ENCODE results near the gene TMEM106B.

TMEM106B gene

GRCh38 chr7:12234334-12234865, 23.3 kb downstream of the TMEM106B start:
- TF ChIP-seq OSR1 (CRISPR knock-in tag; IDR thresholded peaks at IDR 0.05), result no peak
- no peak for ATAC-seq

DNA sequence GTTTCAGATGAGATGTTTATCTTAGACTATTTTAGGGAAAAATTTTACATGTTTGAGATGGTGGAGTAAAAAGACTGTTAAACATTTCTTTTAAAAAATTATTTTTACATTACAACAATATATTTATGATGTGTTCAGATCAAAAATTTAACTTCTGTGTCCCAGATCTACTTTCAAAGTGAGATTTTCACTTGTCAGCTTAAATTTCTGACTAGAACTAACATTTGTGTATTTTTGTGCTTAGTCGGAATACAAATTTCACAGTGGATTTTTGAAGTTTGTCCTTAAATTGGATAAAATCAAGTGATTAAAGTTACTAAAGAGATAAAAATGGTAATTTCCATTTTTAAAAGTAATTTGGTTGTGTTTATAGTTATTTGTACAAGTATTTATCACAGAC, 24.9 kb downstream of the TMEM106B start:
- no peak for ATAC-seq
- TF ChIP-seq GLIS3 (CRISPR knock-in tag; IDR thresholded peaks at IDR 0.05), result no peak
- TF ChIP-seq, protein P1, sequence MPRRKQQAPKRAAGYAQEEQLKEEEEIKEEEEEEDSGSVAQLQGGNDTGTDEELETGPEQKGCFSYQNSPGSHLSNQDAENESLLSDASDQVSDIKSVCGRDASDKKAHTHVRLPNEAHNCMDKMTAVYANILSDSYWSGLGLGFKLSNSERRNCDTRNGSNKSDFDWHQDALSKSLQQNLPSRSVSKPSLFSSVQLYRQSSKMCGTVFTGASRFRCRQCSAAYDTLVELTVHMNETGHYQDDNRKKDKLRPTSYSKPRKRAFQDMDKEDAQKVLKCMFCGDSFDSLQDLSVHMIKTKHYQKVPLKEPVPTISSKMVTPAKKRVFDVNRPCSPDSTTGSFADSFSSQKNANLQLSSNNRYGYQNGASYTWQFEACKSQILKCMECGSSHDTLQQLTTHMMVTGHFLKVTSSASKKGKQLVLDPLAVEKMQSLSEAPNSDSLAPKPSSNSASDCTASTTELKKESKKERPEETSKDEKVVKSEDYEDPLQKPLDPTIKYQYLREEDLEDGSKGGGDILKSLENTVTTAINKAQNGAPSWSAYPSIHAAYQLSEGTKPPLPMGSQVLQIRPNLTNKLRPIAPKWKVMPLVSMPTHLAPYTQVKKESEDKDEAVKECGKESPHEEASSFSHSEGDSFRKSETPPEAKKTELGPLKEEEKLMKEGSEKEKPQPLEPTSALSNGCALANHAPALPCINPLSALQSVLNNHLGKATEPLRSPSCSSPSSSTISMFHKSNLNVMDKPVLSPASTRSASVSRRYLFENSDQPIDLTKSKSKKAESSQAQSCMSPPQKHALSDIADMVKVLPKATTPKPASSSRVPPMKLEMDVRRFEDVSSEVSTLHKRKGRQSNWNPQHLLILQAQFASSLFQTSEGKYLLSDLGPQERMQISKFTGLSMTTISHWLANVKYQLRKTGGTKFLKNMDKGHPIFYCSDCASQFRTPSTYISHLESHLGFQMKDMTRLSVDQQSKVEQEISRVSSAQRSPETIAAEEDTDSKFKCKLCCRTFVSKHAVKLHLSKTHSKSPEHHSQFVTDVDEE (CRISPR knock-in tag; IDR thresholded peaks at IDR 0.05), result no peak
- TF ChIP-seq ARNTL (CRISPR knock-in tag; IDR thresholded peaks at IDR 0.05; ENCODE audit: borderline replicate concordance, low read depth), result no peak
- no peak for TF ChIP-seq ESRRG (CRISPR knock-in tag; IDR thresholded peaks at IDR 0.05)
- no peak for TF ChIP-seq ZFP3 (CRISPR knock-in tag; IDR thresholded peaks at IDR 0.05)
- no peak for TF ChIP-seq RARB (CRISPR knock-in tag; IDR thresholded peaks at IDR 0.05)
- TF ChIP-seq CSDC2 (CRISPR knock-in tag; IDR thresholded peaks at IDR 0.05), result no peak
- TF ChIP-seq ZNF8 (CRISPR knock-in tag; IDR thresholded peaks at IDR 0.05), result no peak
- TF ChIP-seq, protein P2, sequence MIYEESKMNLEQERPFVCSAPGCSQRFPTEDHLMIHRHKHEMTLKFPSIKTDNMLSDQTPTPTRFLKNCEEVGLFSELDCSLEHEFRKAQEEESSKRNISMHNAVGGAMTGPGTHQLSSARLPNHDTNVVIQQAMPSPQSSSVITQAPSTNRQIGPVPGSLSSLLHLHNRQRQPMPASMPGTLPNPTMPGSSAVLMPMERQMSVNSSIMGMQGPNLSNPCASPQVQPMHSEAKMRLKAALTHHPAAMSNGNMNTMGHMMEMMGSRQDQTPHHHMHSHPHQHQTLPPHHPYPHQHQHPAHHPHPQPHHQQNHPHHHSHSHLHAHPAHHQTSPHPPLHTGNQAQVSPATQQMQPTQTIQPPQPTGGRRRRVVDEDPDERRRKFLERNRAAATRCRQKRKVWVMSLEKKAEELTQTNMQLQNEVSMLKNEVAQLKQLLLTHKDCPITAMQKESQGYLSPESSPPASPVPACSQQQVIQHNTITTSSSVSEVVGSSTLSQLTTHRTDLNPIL (CRISPR knock-in tag; IDR thresholded peaks at IDR 0.05; ENCODE audit: low read depth), result no peak
- TF ChIP-seq POU6F1 (CRISPR knock-in tag; IDR thresholded peaks at IDR 0.05; ENCODE audit: borderline replicate concordance, low read depth), result no peak

- no peak for ATAC-seq
- TF ChIP-seq OSR1 (CRISPR knock-in tag; IDR thresholded peaks at IDR 0.05) (no peak), TCF4 (CRISPR knock-in tag; IDR thresholded peaks at IDR 0.05; ENCODE audit: borderline replicate concordance) (no peak), ZNF70 (CRISPR knock-in tag; IDR thresholded peaks at IDR 0.05) (no peak), POU6F1 (CRISPR knock-in tag; IDR thresholded peaks at IDR 0.05; ENCODE audit: borderline replicate concordance, low read depth) (no peak), SNAI2 (CRISPR knock-in tag; IDR thresholded peaks at IDR 0.05) (no peak), ISL1 (CRISPR knock-in tag; IDR thresholded peaks at IDR 0.05) (no peak), ZNF565 (CRISPR knock-in tag; conservative IDR thresholded peaks at IDR 0.05; ENCODE audit: low read depth) (no peak), CSDC2 (CRISPR knock-in tag; IDR thresholded peaks at IDR 0.05) (no peak), ZFP30 (CRISPR knock-in tag; IDR thresholded peaks at IDR 0.05) (no peak), PPARA (CRISPR knock-in tag; IDR thresholded peaks at IDR 0.05; ENCODE audit: borderline replicate concordance) (no peak), ESRRG (CRISPR knock-in tag; IDR thresholded peaks at IDR 0.05) (no peak), ZFP3 (CRISPR knock-in tag; IDR thresholded peaks at IDR 0.05) (no peak), RARB (CRISPR knock-in tag; IDR thresholded peaks at IDR 0.05) (no peak), TOX (CRISPR knock-in tag; IDR thresholded peaks at IDR 0.05; ENCODE audit: borderline replicate concordance) (no peak), ZNF8 (CRISPR knock-in tag; IDR thresholded peaks at IDR 0.05) (no peak)
- TF ChIP-seq, protein P2 (CRISPR knock-in tag; IDR thresholded peaks at IDR 0.05; ENCODE audit: low read depth), result no peak
- TF ChIP-seq, protein P3, sequence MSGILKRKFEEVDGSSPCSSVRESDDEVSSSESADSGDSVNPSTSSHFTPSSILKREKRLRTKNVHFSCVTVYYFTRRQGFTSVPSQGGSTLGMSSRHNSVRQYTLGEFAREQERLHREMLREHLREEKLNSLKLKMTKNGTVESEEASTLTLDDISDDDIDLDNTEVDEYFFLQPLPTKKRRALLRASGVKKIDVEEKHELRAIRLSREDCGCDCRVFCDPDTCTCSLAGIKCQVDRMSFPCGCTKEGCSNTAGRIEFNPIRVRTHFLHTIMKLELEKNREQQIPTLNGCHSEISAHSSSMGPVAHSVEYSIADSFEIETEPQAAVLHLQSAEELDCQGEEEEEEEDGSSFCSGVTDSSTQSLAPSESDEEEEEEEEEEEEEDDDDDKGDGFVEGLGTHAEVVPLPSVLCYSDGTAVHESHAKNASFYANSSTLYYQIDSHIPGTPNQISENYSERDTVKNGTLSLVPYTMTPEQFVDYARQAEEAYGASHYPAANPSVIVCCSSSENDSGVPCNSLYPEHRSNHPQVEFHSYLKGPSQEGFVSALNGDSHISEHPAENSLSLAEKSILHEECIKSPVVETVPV (CRISPR knock-in tag; IDR thresholded peaks at IDR 0.05), result no peak
- TF ChIP-seq, protein P4, sequence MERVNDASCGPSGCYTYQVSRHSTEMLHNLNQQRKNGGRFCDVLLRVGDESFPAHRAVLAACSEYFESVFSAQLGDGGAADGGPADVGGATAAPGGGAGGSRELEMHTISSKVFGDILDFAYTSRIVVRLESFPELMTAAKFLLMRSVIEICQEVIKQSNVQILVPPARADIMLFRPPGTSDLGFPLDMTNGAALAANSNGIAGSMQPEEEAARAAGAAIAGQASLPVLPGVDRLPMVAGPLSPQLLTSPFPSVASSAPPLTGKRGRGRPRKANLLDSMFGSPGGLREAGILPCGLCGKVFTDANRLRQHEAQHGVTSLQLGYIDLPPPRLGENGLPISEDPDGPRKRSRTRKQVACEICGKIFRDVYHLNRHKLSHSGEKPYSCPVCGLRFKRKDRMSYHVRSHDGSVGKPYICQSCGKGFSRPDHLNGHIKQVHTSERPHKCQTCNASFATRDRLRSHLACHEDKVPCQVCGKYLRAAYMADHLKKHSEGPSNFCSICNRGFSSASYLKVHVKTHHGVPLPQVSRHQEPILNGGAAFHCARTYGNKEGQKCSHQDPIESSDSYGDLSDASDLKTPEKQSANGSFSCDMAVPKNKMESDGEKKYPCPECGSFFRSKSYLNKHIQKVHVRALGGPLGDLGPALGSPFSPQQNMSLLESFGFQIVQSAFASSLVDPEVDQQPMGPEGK (CRISPR knock-in tag; IDR thresholded peaks at IDR 0.05; ENCODE audit: borderline replicate concordance), result no peak
Measured at GRCh38 chr7:12237007-12237406, 25.9 kb downstream of the TMEM106B start.

Measured in SK-N-SH treated with all-trans-retinoic acid at 6 μM for 48 hours (cell line).